Measurements from ENCODE around the gene XKR8. TPM values are rescaled to one million over a fixed set of nuclear protein-coding genes. Genes with fewer than 3 reads are reported as not detected.

The XKR8 gene
- total RNA-seq, 2 experiments from 2014 or later: 8.7 to 9.0 TPM

DNA sequence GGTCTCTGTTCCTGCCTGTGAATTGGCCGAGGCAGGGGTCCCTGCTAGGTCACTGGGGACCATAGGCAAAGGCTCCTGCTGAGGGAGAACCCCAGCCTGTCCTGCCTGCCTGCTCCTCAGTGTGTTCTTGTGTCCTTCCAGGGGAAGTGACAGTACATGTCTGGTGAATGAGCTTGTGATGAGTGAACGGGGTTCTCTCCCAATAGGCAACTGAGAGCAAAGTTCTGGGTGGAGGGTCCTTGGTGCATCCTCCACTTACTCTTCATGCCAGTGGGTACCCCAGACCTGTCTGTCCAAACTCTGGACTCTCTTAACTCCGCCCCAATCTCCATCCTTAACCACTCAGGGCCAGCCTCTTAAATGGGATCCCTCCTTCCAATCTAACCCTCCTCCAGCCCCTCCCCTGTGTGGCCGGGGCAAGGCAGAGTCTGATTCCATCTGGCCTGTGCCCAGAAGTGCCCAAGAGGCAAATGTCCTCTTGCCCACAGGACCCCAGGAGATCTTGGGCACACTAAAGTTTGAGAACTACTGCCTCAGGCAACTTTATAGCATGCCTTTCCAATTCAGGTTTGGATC lies 2.0 kb downstream of the XKR8 start:
- Mint-ChIP-seq H3K27me3 (peaks cover 4% of the 10 kb centered on the region), H3K4me1 (peaks cover 18% of the 10 kb centered on the region), H3K9me3 (no peaks in the 10 kb centered on the region), H3K36me3 (peaks cover 5% of the 10 kb centered on the region), H3K27ac (no peak overlapping the region), H3K4me3 (peak overlapping the region; percentile 85)
- POLR2A ChIA-PET: interaction anchor here (0.5 to 0.8 kb wide), 2 partner anchors 18 to 26 kb away, joined by 3 to 4 read pairs; no protein-coding TSS in a partner anchor
- no peak for DNase-seq
- no peak for ATAC-seq (ENCODE audit: low read depth)

DNA sequence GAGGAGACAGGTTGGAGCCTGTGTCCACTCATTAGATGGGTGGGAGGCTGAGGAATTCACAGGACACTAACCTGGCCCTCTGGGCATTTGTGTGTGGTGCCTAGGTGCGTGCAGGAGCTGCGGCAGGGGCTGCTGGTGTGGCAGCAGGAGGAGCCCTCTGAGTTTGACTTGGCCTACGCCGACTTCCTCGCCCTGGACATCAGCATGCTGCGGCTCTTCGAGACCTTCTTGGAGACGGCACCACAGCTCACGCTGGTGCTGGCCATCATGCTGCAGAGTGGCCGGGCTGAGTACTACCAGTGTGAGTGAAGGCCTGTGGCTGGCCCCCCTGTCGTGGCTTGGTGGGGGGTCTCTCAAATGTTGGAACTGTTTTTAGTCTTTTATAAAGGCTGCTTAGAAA lies 3.6 kb downstream of the XKR8 start:
- Mint-ChIP-seq H3K4me3 (no peak overlapping the region), H3K36me3 (peaks cover 7% of the 10 kb centered on the region), H3K27ac (peak overlapping the region; percentile 28), H3K9me3 (no peaks in the 10 kb centered on the region), H3K4me1 (peaks cover 20% of the 10 kb centered on the region), H3K27me3 (no peaks in the 10 kb centered on the region)
- ATAC-seq (ENCODE audit: low read depth): no peak
- POLR2A ChIA-PET: no interaction called here
- DNase-seq: no peak

DNA sequence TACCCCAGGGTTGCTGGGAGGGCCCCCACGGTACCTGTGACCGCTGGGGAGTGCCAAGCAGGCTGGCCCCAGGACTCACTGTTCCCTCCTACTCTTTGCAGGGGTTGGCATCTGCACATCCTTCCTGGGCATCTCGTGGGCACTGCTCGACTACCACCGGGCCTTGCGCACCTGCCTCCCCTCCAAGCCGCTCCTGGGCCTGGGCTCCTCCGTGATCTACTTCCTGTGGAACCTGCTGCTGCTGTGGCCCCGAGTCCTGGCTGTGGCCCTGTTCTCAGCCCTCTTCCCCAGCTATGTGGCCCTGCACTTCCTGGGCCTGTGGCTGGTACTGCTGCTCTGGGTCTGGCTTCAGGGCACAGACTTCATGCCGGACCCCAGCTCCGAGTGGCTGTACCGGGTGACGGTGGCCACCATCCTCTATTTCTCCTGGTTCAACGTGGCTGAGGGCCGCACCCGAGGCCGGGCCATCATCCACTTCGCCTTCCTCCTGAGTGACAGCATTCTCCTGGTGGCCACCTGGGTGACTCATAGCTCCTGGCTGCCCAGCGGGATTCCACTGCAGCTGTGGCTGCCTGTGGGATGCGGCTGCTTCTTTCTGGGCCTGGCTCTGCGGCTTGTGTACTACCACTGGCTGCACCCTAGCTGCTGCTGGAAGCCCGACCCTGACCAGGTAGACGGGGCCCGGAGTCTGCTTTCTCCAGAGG lies 6.8 kb downstream of the XKR8 start:
- POLR2A ChIA-PET: interaction anchor here (1.3 kb wide), 1 partner anchor 770 kb away, joined by 4 read pairs; the partner anchor contains the start of gene YTHDF2
- Mint-ChIP-seq H3K4me1 (peaks cover 17% of the 10 kb centered on the region), H3K4me3 (no peak overlapping the region), H3K27ac (peak overlapping the region; percentile 60), H3K36me3 (peaks cover 13% of the 10 kb centered on the region), H3K9me3 (no peaks in the 10 kb centered on the region), H3K27me3 (no peaks in the 10 kb centered on the region)
- ATAC-seq (ENCODE audit: low read depth): no peak
- DNase-seq: no peak

DNA sequence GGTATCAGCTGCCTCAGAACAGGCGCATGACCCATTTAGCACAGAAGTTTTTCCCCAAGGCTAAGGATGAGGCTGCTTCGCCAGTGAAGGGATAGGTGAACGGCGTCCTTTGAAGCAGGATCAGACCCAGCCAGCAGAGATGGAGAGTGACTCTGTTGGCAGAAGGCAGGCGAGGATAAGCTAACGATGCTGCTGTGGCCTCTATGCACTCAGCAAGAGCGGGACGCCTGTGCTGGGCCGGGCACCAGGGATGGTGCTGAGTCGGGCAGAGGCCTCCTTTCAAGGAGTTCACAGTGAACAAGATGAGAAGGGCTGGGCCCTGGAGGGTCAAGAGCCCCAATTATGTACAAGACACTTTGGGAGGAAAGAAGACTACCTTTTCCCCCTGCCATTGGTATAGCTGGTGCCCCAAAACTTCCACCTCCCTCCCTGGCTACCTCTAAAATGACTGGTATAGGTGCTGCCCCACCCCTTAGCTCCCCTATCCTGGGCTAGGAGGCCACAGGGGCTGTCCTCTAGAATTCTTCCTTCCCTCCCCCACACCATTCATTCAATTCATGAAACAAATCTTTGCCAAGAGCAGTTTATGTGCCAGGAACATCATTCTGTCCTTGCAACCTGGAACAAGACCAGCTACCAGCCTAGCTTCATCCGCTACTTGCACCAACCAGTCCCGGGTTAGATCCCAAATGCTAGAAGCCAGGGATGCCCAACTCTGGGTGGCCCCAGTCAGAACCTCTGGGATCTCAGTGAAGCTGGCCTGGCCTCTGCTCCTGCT lies 7.5 kb downstream of the XKR8 start:
- H3K4me3 Mint-ChIP-seq: no peak overlapping the region

DNA sequence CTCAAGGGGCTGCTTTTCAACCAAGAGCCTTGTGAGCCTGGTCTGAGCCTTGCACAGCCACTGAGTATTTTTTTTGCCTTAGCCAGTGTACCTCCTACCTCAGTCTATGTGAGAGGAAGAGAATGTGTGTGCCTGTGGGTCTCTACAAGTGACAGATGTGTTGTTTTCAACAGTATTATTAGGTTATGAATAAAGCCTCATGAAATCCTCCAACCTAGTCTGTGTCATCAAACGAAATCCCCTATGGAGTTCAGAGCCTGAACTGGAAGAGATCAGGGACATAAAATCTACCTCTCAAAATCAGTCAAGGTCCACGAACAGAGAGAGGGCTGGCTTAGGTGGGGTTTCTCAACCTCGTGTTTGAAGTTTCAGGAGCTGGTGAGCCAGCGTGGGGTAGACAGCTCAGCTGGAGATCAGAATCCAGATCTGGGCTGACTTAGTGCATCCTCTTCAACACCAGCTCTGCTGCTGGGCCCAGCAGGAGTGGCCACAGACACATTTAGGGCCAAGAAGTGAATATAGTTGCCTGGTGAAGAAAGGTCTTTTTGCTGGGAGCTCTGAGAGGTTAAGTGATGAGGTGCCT lies 8.2 kb downstream of the XKR8 start:
- Mint-ChIP-seq H3K36me3 (peaks cover 13% of the 10 kb centered on the region), H3K4me3 (no peak overlapping the region), H3K27ac (no peak overlapping the region), H3K4me1 (peaks cover 15% of the 10 kb centered on the region), H3K27me3 (no peaks in the 10 kb centered on the region), H3K9me3 (no peaks in the 10 kb centered on the region)
- POLR2A ChIA-PET: interaction anchor here (1.0 kb wide), 1 partner anchor 8 kb away, joined by 5 read pairs; the partner anchor contains the start of gene XKR8
- ATAC-seq (ENCODE audit: low read depth) (no peak), DNase-seq (no peak)

More for the DNA sequence above, 7.5 kb downstream of the XKR8 start:
- H3K36me3 Mint-ChIP-seq: peaks cover 13% of the 10 kb centered on the region
- H3K27ac Mint-ChIP-seq: no peak overlapping the region
- POLR2A ChIA-PET: interaction anchor here (1.3 kb wide), 1 partner anchor 769 kb away, joined by 4 read pairs; the partner anchor contains the start of gene YTHDF2
- ATAC-seq (ENCODE audit: low read depth): no peak
- H3K27me3 Mint-ChIP-seq: no peaks in the 10 kb centered on the region
- H3K9me3 Mint-ChIP-seq: no peaks in the 10 kb centered on the region
- no peak for DNase-seq
- H3K4me1 Mint-ChIP-seq: peaks cover 15% of the 10 kb centered on the region

DNA sequence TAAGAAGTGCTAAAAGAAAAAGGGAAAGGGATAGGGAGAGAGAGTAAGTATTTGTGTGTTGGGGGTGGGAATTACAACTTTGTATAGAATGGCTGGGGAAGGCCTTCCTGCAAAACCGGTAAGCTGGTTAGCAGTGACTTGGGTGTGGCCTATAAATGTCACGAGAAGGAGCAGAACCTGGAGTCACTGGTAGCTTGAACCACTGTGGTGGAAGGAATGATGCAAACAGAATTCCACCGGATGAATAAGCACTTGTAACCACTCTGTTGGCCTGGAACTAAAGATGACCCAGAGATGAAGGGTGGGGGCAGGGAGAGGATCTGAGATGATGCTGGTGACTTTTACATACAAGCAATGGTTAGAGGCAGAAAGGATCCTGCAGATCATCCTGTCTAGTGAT lies 8.9 kb downstream of the XKR8 start:
- H3K27me3 Mint-ChIP-seq: no peaks in the 10 kb centered on the region
- POLR2A ChIA-PET: interaction anchor here (0.6 to 1.0 kb wide), 2 partner anchors 9 to 769 kb away, joined by 3 to 5 read pairs; partner anchors contain the start of gene XKR8
- H3K27ac Mint-ChIP-seq: peak overlapping the region; percentile 1
- peaks cover 12% of the 10 kb centered on the region for H3K4me1 Mint-ChIP-seq
- DNase-seq (no peak), ATAC-seq (ENCODE audit: low read depth) (no peak)
- peaks cover 13% of the 10 kb centered on the region for H3K36me3 Mint-ChIP-seq
- no peaks in the 10 kb centered on the region for H3K9me3 Mint-ChIP-seq
- no peak overlapping the region for H3K4me3 Mint-ChIP-seq

DNA sequence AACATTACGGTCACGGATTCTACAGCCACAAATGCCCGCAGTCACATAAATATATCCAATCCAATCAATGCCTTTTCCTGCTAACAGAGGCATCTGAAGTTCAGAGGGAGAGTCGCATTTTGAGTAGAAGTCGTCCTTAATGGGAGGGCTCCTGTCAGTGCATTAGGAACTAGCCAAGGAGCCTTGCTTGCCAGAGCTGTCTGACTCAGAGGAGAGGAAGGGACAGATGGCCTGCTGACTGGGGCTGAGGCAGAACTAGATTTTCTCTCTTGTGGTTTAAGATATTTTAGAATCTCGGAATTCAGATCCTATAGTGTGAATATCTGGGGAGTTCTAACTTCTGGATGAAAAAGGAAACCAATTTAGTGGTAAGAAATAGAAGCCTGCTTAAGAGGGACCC lies 10.6 kb downstream of the XKR8 start:
- no peak for DNase-seq
- peaks cover 10% of the 10 kb centered on the region for H3K4me1 Mint-ChIP-seq
- peaks cover 11% of the 10 kb centered on the region for H3K36me3 Mint-ChIP-seq
- H3K9me3 Mint-ChIP-seq: no peaks in the 10 kb centered on the region
- no peak for ATAC-seq (ENCODE audit: low read depth)
- H3K4me3 Mint-ChIP-seq: no peak overlapping the region
- POLR2A ChIA-PET: no interaction called here
- no peak overlapping the region for H3K27ac Mint-ChIP-seq
- H3K27me3 Mint-ChIP-seq: no peaks in the 10 kb centered on the region

DNA sequence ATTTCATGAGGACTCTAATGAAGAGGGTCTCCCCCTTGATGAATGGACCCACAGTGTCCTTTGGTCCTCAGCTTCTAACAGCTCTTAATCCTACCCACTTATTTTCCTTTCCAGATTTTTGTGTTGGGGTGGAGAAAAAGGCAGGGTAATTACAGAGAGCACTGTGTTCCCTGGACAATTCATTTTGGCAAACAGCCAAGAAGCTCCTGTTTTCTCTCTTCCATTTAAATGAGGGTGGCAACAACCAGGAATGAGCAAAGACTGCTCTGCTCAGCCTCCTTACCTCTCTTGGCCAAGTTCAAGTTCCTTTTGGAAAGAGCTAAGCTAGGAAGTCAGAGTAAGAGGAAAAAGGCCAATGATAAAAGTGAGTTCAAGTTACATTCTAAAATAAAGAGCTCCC lies 11.9 kb downstream of the XKR8 start:
- Mint-ChIP-seq H3K4me3 (no peak overlapping the region), H3K4me1 (peaks cover 10% of the 10 kb centered on the region), H3K27me3 (no peaks in the 10 kb centered on the region), H3K36me3 (peaks cover 10% of the 10 kb centered on the region), H3K27ac (no peak overlapping the region), H3K9me3 (no peaks in the 10 kb centered on the region)
- DNase-seq: no peak
- POLR2A ChIA-PET: interaction anchor here (1.2 kb wide), 1 partner anchor 12 kb away, joined by 5 read pairs; the partner anchor contains the start of gene XKR8
- ATAC-seq (ENCODE audit: low read depth): no peak

DNA sequence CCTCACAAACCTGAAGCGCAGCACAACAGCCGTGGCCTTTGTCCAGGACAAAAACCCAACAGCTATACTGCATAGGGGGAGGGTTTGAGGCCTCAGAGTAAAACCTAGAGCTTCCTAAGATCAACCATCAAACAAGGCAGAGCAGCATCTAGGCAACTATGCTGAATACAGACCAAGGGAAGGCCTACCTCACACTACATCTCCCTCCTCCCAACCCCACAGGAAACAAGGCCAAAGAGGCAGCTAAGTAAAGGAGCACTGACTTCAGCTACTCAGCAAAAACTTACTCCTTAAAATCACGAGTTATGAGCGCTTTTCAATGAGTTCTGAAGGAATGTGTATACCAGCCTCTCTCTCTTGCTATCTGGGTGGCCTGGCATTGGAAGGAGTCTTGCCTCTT lies 12.4 kb downstream of the XKR8 start:
- no peaks in the 10 kb centered on the region for H3K9me3 Mint-ChIP-seq
- H3K27me3 Mint-ChIP-seq: no peaks in the 10 kb centered on the region
- peaks cover 13% of the 10 kb centered on the region for H3K36me3 Mint-ChIP-seq
- H3K4me3 Mint-ChIP-seq: no peak overlapping the region
- ATAC-seq (ENCODE audit: low read depth): no peak
- no peak for DNase-seq
- H3K4me1 Mint-ChIP-seq: peaks cover 10% of the 10 kb centered on the region
- H3K27ac Mint-ChIP-seq: no peak overlapping the region
- POLR2A ChIA-PET: interaction anchor here (1.2 kb wide), 1 partner anchor 12 kb away, joined by 5 read pairs; the partner anchor contains the start of gene XKR8

DNA sequence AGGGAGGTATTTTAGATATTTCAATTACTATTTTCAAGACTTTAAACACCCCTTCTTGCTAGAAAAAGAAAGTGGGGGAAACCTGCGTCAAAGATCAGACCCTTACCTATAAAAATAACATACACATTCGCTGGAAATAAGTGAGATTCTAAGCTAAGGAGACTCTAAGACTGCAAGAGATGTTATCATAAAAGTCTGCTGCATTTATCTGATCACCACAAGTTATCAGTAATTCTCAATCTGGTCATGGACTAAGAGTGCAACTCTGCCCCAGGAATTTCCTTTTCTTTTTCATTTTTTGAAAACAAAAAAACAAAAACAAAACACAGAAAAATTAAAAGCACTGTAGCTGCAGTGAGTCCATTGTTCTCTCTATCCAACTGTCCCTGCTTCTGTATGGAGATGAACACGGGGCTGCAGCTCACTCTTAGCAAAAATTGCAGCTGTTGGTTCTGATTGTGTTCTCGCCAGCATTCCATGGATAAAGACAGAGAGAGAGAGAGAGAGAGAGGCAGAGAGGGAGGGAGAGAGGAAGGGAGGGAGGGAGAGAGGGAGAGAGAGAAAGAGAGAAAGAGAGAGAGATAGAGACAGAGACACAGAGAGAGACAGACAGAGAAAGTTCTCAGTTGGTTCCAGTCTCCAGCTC lies 14.1 kb downstream of the XKR8 start:
- DNase-seq (no peak), ATAC-seq (ENCODE audit: low read depth) (no peak)
- Mint-ChIP-seq H3K27ac (no peak overlapping the region), H3K9me3 (no peaks in the 10 kb centered on the region), H3K27me3 (no peaks in the 10 kb centered on the region), H3K4me1 (peaks cover 5% of the 10 kb centered on the region), H3K36me3 (peaks cover 12% of the 10 kb centered on the region), H3K4me3 (no peak overlapping the region)
- POLR2A ChIA-PET: interaction anchor here (0.7 to 0.9 kb wide), 3 partner anchors 14 to 75 kb away, joined by 3 read pairs; partner anchors contain the start of gene XKR8

DNA sequence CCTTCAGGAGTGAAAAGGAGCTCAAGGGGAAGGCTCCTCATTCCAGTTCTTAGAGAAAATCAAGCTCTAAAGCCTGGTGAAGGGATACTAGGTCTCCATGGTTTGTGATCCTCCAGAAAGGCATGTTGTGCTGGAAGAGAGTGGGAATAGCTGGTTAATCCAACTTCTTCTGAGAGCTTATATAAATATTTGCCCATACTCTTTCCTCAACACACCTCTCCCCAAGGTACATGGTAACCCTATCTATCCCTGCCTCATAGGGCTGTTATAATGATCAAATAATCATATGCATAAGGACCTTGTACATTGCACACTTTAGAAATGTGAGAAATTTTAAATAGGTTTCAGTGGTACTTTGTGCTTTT lies 14.6 kb downstream of the XKR8 start:
- DNase-seq: no peak
- POLR2A ChIA-PET: interaction anchor here (0.6 kb wide), 1 partner anchor 21 kb away, joined by 3 read pairs; no protein-coding TSS in a partner anchor
- no peak for ATAC-seq (ENCODE audit: low read depth)
- no peaks in the 10 kb centered on the region for H3K27me3 Mint-ChIP-seq
- H3K27ac Mint-ChIP-seq: no peak overlapping the region
- H3K9me3 Mint-ChIP-seq: no peaks in the 10 kb centered on the region
- no peak overlapping the region for H3K4me3 Mint-ChIP-seq
- peaks cover 4% of the 10 kb centered on the region for H3K4me1 Mint-ChIP-seq
- peaks cover 12% of the 10 kb centered on the region for H3K36me3 Mint-ChIP-seq

DNA sequence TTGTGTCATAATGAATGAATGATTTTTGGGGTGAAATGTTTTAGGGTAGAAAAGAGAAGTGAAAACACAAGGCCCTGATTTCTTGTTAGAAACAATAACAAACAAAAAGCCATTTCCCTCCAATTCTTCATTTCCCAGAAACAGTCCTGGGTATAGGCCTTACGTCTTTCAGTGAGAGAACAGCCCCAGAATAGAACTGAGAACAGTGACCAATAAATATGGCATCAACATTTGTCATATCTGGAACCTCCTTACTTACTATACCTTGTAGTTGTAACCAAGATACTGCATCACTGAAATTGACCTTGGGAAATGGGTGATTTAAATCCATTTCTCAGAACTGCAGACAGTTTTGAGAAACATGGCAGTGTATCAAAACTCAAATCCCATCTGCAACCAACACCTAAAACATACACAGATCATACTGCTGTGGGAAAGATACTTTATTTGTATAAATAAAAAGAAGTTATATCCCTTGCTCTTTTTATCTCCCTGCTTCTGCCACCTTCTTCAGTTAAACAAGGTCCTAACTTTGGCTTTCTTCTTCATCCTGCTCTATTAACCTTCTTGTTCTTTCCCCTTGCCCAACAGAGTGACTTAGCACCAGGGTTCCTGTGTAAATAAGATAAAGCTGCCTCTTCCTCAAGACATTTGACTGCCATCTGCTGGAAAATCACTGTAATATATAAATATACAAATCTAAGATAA lies 19.5 kb downstream of the XKR8 start:
- DNase-seq (no peak), ATAC-seq (ENCODE audit: low read depth) (no peak)
- Mint-ChIP-seq H3K4me3 (no peak overlapping the region), H3K36me3 (peaks cover 6% of the 10 kb centered on the region), H3K4me1 (no peaks in the 10 kb centered on the region), H3K9me3 (no peaks in the 10 kb centered on the region), H3K27ac (no peak overlapping the region), H3K27me3 (no peaks in the 10 kb centered on the region)
- POLR2A ChIA-PET: interaction anchor here (1.0 kb wide), 1 partner anchor 122 kb away, joined by 3 read pairs; no protein-coding TSS in a partner anchor
